Chondrocyte (in vitro differentiated cells): Measurements from ENCODE around the gene VAC14. TPM values are rescaled to one million over a fixed set of nuclear protein-coding genes. Genes with fewer than 3 reads are reported as not detected.

Source experiments
- DNase-seq: peaks from one replicate; pipeline ENCODE4 v3.0.0; 2021; ENCODE audit warnings: mixed read lengths, low spot score
- H3K27ac Mint-ChIP-seq: one replicate; pipeline ENCODE4 v1.8.0; 2021; ENCODE audit warnings: mild to moderate bottlenecking, moderate library complexity, mixed read lengths; ENCODE audit not compliant: unreplicated experiment
- H3K27me3 Mint-ChIP-seq: 2 replicates; pipeline ENCODE4 v1.8.0; 2021; ENCODE audit warnings: low read depth, mixed read lengths
- H3K36me3 Mint-ChIP-seq: 2 replicates; pipeline ENCODE4 v1.8.0; 2021; ENCODE audit warnings: low read depth, mixed read lengths
- H3K4me1 Mint-ChIP-seq: 2 replicates; pipeline ENCODE4 v1.8.0; 2021; ENCODE audit warnings: low read depth, mild to moderate bottlenecking, mixed read lengths
- H3K4me3 Mint-ChIP-seq: one replicate; pipeline ENCODE4 v1.8.0; 2021; ENCODE audit warnings: mild to moderate bottlenecking, moderate library complexity, mixed read lengths; ENCODE audit not compliant: unreplicated experiment
- H3K9me3 Mint-ChIP-seq: 2 replicates; pipeline ENCODE4 v1.8.0; 2021; ENCODE audit warnings: low read depth, mixed read lengths
- CTCF ChIP-seq: fragments of 200-600 bp; sonication (generic); IDR thresholded peaks from 2 replicates; pipeline ENCODE4 v1.5.0; 2021; ENCODE audit warnings: antibody characterized with exemption, mild to moderate bottlenecking, moderate library complexity
- total RNA-seq: library from RNA; stranded (reverse); gene quantifications from 3 replicates; pipeline ENCODE4 v1.2.1, GENCODE V29; 2021

Gene VAC14
- total RNA-seq, 1 donor from 2014 or later: 37.9 TPM

GRCh38 chr16:70685061-70685937 is 115.7 kb downstream of the VAC14 start:
- TF ChIP-seq CTCF: no peak
- Mint-ChIP-seq H3K27ac (peak overlapping the region; percentile 65), H3K4me1 (peaks cover 68% of the 10 kb centered on the region), H3K9me3 (no peaks in the 10 kb centered on the region), H3K36me3 (peaks cover 3% of the 10 kb centered on the region), H3K27me3 (no peaks in the 10 kb centered on the region), H3K4me3 (peak overlapping the region; percentile 82)
- DNase-seq: peak; percentile 91

- Mint-ChIP-seq H3K27me3 (no peaks in the 10 kb centered on the region), H3K4me3 (peak overlapping the region; percentile 82), H3K9me3 (no peaks in the 10 kb centered on the region), H3K4me1 (peaks cover 63% of the 10 kb centered on the region), H3K27ac (peak overlapping the region; percentile 57), H3K36me3 (peaks cover 3% of the 10 kb centered on the region)
- no peak for TF ChIP-seq CTCF
- DNase-seq: peak; percentile 91
Measured at GRCh38 chr16:70684146-70685060, 116.6 kb downstream of the VAC14 start.

GRCh38 chr16:70683146-70683944 is 117.6 kb downstream of the VAC14 start:
- Mint-ChIP-seq H3K4me3 (peak overlapping the region; percentile 82), H3K4me1 (peaks cover 65% of the 10 kb centered on the region), H3K9me3 (no peaks in the 10 kb centered on the region), H3K27me3 (no peaks in the 10 kb centered on the region), H3K27ac (peak overlapping the region; percentile 17), H3K36me3 (peaks cover 6% of the 10 kb centered on the region)
- TF ChIP-seq CTCF: no peak
- peak; percentile 83 for DNase-seq

GRCh38 chr16:70682239-70683145 is 118.5 kb downstream of the VAC14 start:
- peak overlapping the region; percentile 68 for H3K27ac Mint-ChIP-seq
- TF ChIP-seq CTCF: no peak
- peaks cover 58% of the 10 kb centered on the region for H3K4me1 Mint-ChIP-seq
- peak; percentile 49 for DNase-seq
- H3K36me3 Mint-ChIP-seq: peaks cover 11% of the 10 kb centered on the region
- no peaks in the 10 kb centered on the region for H3K9me3 Mint-ChIP-seq
- no peaks in the 10 kb centered on the region for H3K27me3 Mint-ChIP-seq
- H3K4me3 Mint-ChIP-seq: peak overlapping the region; percentile 82
